SK-N-SH treated with all-trans-retinoic acid at 6 μM for 48 hours (cell line): ENCODE results near the gene XCR1.

Experiments used
- ARNTL ChIP-seq: fragments of 450-650 bp; formaldehyde crosslinking; IDR thresholded peaks from 2 replicates; pipeline ENCODE4 v1.5.0; 2020; ENCODE audit warnings: low read depth, mild to moderate bottlenecking, moderate library complexity, borderline replicate concordance
- BACH2 ChIP-seq: fragments of 250-450 bp; sonication (Bioruptor Pico); IDR thresholded peaks from 2 replicates; pipeline ENCODE4 v1.9.0; 2021; ENCODE audit warnings: mild to moderate bottlenecking, borderline replicate concordance
- CSRNP3 ChIP-seq: fragments of 250-450 bp; sonication (Bioruptor Pico); IDR thresholded peaks from 2 replicates; pipeline ENCODE4 v1.5.1; 2021; ENCODE audit warnings: mild to moderate bottlenecking, moderate library complexity
- POU6F1 ChIP-seq: fragments of 250-450 bp; sonication (Bioruptor Pico); IDR thresholded peaks from 2 replicates; pipeline ENCODE4 v1.8.0; 2021; ENCODE audit warnings: low read depth, mild to moderate bottlenecking, moderate library complexity, borderline replicate concordance
- PPARA ChIP-seq: fragments of 250-450 bp; sonication (Bioruptor Pico); IDR thresholded peaks from 2 replicates; pipeline ENCODE4 v1.5.0; 2020; ENCODE audit warnings: mild to moderate bottlenecking, borderline replicate concordance
- TCF4 ChIP-seq: fragments of 250-450 bp; sonication (Bioruptor Pico); IDR thresholded peaks from 2 replicates; pipeline ENCODE4 v1.8.0; 2021; ENCODE audit warnings: mild to moderate bottlenecking, moderate library complexity, borderline replicate concordance
- ZC3H10 ChIP-seq: fragments of 250-450 bp; sonication (Bioruptor Pico); IDR thresholded peaks from 2 replicates; pipeline ENCODE4 v1.5.1; 2021; ENCODE audit warnings: mild to moderate bottlenecking, moderate library complexity

- TF ChIP-seq CSRNP3 (no peak), POU6F1 (no peak), ARNTL (no peak), PPARA (CRISPR knock-in tag) (no peak), ZC3H10 (CRISPR knock-in tag) (no peak), TCF4 (CRISPR knock-in tag) (no peak), BACH2 (CRISPR knock-in tag) (no peak)
Observed at GRCh38 chr3:46027736-46028397, 584 bp upstream of the XCR1 start.
